RWPE2 (cell line): ENCODE measurements around the gene MOK.

ENCODE experiments used
- ATAC-seq: fragments of 200-7000 bp; cut with Tn5 transposase; 3 replicates; pipeline ENCODE4 v1.9.1; 2021; ENCODE audit warnings: low read depth
- DNase-seq: peaks from one replicate; pipeline ENCODE4 v3.0.0-alpha.2; 2020; ENCODE audit warnings: low spot score
- H3K27ac ChIP-seq: fragments of 450-650 bp; 2 replicates; pipeline ENCODE4 v1.5.1; 2017; ENCODE audit warnings: mild to moderate bottlenecking; ENCODE audit not compliant: poor library complexity, severe bottlenecking
- H3K27me3 ChIP-seq: fragments of 250-450 bp; sonication (Bioruptor Pico); 2 replicates; pipeline ENCODE4 v1.5.1; 2021; ENCODE audit warnings: mild to moderate bottlenecking, moderate library complexity; ENCODE audit not compliant: insufficient read depth, poor library complexity, severe bottlenecking
- H3K36me3 ChIP-seq: fragments of 250-450 bp; sonication (Bioruptor Pico); 2 replicates; pipeline ENCODE4 v1.5.1; 2020; ENCODE audit warnings: low read depth, mild to moderate bottlenecking, moderate library complexity
- H3K4me1 ChIP-seq: fragments of 250-450 bp; sonication (Bioruptor Pico); 2 replicates; pipeline ENCODE4 v1.5.1; 2021; ENCODE audit warnings: mild to moderate bottlenecking, moderate library complexity; ENCODE audit not compliant: insufficient read depth, poor library complexity, severe bottlenecking
- H3K4me3 ChIP-seq: fragments of 250-450 bp; sonication (Bioruptor Pico); 2 replicates; pipeline ENCODE4 v1.5.1; 2021; ENCODE audit warnings: mild to moderate bottlenecking, moderate library complexity; ENCODE audit not compliant: severe bottlenecking
- H3K9me3 ChIP-seq: fragments of 250-450 bp; sonication (Bioruptor Pico); 2 replicates; pipeline ENCODE4 v1.5.1; 2021; ENCODE audit warnings: mild to moderate bottlenecking, moderate library complexity; ENCODE audit not compliant: severe bottlenecking
- CTCF ChIP-seq: fragments of 450-650 bp; IDR thresholded peaks from one replicate; pipeline ENCODE4 v1.5.1; 2017; ENCODE audit warnings: mild to moderate bottlenecking, moderate library complexity; ENCODE audit not compliant: poor library complexity, severe bottlenecking

The MOK gene

DNA sequence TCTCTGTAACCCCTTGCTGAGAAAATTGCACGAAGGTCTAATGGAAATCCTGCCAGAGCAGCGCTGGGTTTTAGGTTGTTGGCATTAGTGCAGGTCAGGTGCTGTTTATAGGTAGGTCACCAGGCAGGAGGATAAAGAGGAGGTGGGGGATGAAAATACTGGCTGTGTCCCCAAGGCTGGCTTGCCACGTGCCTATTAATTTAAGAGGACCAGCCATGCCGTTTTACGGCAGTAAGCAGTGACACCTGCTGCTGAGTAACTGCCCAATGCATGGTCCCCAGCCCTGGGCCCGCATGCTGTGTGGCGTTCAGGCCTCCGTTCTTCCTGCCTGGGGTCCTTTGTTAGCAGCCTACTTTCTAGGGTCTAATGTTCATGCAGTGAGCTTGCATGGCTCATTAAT lies 98.0 kb downstream of the MOK start:
- H3K27ac ChIP-seq = no peak overlapping the region
- no peaks in the 10 kb centered on the region for H3K9me3 ChIP-seq
- TF ChIP-seq CTCF = no peak
- DNase-seq = no peak
- ATAC-seq = no peak
- no peaks in the 10 kb centered on the region for H3K27me3 ChIP-seq
- no peak overlapping the region for H3K4me3 ChIP-seq
- H3K4me1 ChIP-seq = no peaks in the 10 kb centered on the region
- H3K36me3 ChIP-seq = peaks cover 48% of the 10 kb centered on the region

DNA sequence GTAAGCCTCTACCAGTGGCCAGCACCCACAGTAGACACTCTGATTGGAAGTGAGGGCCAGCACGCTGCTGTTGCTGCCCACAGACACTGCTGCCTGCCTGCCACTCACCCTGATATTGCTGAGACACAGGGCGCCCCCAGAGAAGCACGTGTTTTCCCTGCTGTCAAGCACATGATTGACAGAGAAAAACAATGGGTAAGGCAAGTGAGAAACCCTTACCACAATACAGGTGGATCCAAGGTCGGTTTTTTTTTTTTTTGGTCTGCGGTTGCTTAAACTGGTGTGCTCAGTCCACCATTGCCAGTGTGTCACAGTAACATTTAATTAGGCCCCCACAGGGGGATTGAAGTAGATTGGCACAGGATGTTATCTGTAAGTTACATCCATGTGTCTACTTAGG lies 99.4 kb downstream of the MOK start:
- ATAC-seq (no peak), DNase-seq (no peak)
- no peak for TF ChIP-seq CTCF
- Histone ChIP-seq H3K27me3 (no peaks in the 10 kb centered on the region), H3K4me3 (no peak overlapping the region), H3K4me1 (no peaks in the 10 kb centered on the region), H3K9me3 (no peaks in the 10 kb centered on the region), H3K36me3 (peaks cover 40% of the 10 kb centered on the region), H3K27ac (no peak overlapping the region)

DNA sequence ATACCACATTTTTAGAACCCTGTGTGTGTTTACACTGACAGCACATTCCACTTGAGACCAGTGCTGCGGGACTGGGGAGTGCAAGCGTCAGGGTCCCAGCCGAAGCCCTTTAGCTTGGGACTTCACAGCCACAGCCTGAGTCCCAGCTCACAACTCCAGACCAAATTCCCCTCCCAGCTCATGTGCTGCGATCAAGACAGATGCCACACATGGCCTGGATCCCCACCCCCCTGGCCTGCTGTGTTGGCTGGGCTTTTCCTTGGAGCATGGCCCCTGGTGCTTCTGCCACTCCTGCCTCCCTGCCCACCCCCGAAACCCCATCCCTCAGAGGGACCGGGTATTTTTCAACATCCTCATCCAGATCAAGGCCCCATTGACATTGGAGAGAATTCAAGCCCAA lies 101.6 kb downstream of the MOK start:
- no peaks in the 10 kb centered on the region for H3K4me1 ChIP-seq
- no peak for DNase-seq
- H3K27me3 ChIP-seq = no peaks in the 10 kb centered on the region
- no peak overlapping the region for H3K27ac ChIP-seq
- no peaks in the 10 kb centered on the region for H3K9me3 ChIP-seq
- H3K4me3 ChIP-seq = no peak overlapping the region
- peaks cover 25% of the 10 kb centered on the region for H3K36me3 ChIP-seq
- ATAC-seq = no peak
- no peak for TF ChIP-seq CTCF

- Histone ChIP-seq H3K27ac (no peak overlapping the region), H3K4me1 (no peaks in the 10 kb centered on the region), H3K27me3 (no peaks in the 10 kb centered on the region), H3K4me3 (no peak overlapping the region), H3K9me3 (no peaks in the 10 kb centered on the region), H3K36me3 (peaks cover 30% of the 10 kb centered on the region; the same call in 1 of the 2 replicates)
- ATAC-seq = no peak
- no peak for TF ChIP-seq CTCF
- no peak for DNase-seq
These were observed 102.0 kb downstream of the MOK start for GRCh38 chr14:102202944-102203343.

- Histone ChIP-seq H3K36me3 (peaks cover 41% of the 10 kb centered on the region), H3K27me3 (no peaks in the 10 kb centered on the region), H3K27ac (no peak overlapping the region), H3K9me3 (no peaks in the 10 kb centered on the region), H3K4me3 (no peak overlapping the region), H3K4me1 (no peaks in the 10 kb centered on the region)
- no peak for TF ChIP-seq CTCF
- no peak for DNase-seq
- no peak for ATAC-seq
These were observed 103.2 kb downstream of the MOK start for GRCh38 chr14:102201776-102202175.
